Colonic mucosa (tissue), 4 donors: ENCODE data around the gene PNRC1. TPM values are rescaled to one million over a fixed set of nuclear protein-coding genes. Genes with fewer than 3 reads are reported as not detected.
"Not testable (repeated sequence)": the region's sequence is repeated elsewhere in the genome, so short reads cannot be mapped to it uniquely, and the experiment has no call there.

ENCODE experiments used
- DNase-seq: peaks from one replicate; pipeline ENCODE4 v3.0.0-alpha.2; 2020
- H3K27ac ChIP-seq: fragments of 200-600 bp; one replicate; pipeline ENCODE4 v1.8.0; 2021
- H3K27me3 ChIP-seq: fragments of 200-600 bp; one replicate; pipeline ENCODE4 v1.8.0; 2021
- H3K36me3 ChIP-seq: fragments of 200-600 bp; one replicate; pipeline ENCODE4 v1.8.0; 2021
- H3K4me1 ChIP-seq: fragments of 200-600 bp; one replicate; pipeline ENCODE4 v1.8.0; 2021; ENCODE audit warnings: mild to moderate bottlenecking
- H3K4me3 ChIP-seq: fragments of 200-600 bp; one replicate; pipeline ENCODE4 v1.8.0; 2021
- H3K9ac ChIP-seq, 2 donors: one replicate each; pipeline ENCODE4 v1.7.0; 2013; ENCODE audit warnings: control low read depth in 2 of 2, low read depth in 2 of 2, low read length in 2 of 2
- H3K9me3 ChIP-seq: fragments of 200-600 bp; one replicate; pipeline ENCODE4 v1.8.0; 2021
- intact Hi-C: fragments of 100-400 bp; cut with DNase I; formaldehyde crosslinking; loops from one replicate; pipeline ENCODE4 v1.14.1; 2022
- total RNA-seq, 2 donors: library from RNA; stranded (reverse); fragmentation: NEBNext Ultra II Directional in 1 of 2; extraction: Animal tissue kit (Norgen Biotek cat#: 25700) in 1 of 2; gene quantifications; one replicate each; pipeline ENCODE4 v1.2.1, GENCODE V29; 2021
- TF ChIP-seq, protein P1 (sequence below): fragments of 200-600 bp; IDR thresholded peaks from one replicate; pipeline ENCODE4 v1.8.0; 2022; ENCODE audit warnings: antibody characterized with exemption, mild to moderate bottlenecking
- donor health status: healthy.
- donor health status: DM: no; HTN: no; CAD: no.
- donor health status: DM: no; HTN: no; CAD: no.

Gene PNRC1
- total RNA-seq, 2 donors from 2014 or later, result 47.8 to 143 TPM

DNA sequence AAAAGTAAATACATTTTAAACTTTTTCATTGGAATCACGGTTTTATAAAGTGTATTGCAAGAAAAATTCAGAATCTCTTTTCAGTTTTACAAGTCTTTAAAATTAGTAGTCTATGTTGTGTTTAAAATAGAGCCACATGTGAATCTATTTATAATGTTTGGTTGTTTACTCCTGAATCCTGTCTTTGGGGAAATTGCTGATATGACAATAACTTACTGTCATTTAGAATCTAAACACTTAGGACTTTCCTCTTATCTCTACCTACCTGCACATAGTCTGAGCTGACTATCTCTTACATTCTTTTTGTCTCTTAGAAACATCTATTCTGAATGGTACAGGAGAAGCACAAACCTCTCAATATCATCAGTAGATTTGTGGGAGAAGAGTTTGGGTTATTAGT lies 41.4 kb downstream of the PNRC1 start:
- Histone ChIP-seq H3K4me3 (no peak overlapping the region), H3K4me1 (no peaks in the 10 kb centered on the region), H3K27me3 (no peaks in the 10 kb centered on the region), H3K36me3 (no peaks in the 10 kb centered on the region), H3K9ac (no peak overlapping the region), H3K9me3 (no peaks in the 10 kb centered on the region), H3K27ac (no peak overlapping the region)
- TF ChIP-seq, protein P1, sequence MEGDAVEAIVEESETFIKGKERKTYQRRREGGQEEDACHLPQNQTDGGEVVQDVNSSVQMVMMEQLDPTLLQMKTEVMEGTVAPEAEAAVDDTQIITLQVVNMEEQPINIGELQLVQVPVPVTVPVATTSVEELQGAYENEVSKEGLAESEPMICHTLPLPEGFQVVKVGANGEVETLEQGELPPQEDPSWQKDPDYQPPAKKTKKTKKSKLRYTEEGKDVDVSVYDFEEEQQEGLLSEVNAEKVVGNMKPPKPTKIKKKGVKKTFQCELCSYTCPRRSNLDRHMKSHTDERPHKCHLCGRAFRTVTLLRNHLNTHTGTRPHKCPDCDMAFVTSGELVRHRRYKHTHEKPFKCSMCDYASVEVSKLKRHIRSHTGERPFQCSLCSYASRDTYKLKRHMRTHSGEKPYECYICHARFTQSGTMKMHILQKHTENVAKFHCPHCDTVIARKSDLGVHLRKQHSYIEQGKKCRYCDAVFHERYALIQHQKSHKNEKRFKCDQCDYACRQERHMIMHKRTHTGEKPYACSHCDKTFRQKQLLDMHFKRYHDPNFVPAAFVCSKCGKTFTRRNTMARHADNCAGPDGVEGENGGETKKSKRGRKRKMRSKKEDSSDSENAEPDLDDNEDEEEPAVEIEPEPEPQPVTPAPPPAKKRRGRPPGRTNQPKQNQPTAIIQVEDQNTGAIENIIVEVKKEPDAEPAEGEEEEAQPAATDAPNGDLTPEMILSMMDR, result no peak
- intact Hi-C loops, result loop anchor here (2.0 to 5.0 kb wide), 3 partner anchors 121 to 250 kb away; no protein-coding TSS in a partner anchor
- no peak for DNase-seq

DNA sequence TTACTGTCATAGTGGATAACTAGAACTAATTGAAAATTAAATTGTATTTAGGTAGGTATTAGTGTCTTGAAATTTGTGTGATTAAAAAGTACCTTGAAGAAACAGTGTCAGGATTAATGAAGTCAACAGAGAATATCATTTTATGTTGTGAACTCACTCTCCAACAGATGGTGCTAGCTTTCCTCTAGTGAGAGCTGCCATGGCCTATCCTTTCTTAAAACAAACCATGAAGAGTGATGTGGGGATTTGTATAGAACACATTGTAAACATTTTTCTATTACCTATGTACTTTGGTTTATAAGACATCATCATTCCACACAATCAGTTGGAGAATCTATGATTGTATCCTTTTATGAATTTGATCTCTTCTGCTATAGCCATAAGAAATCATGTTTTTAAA lies 42.1 kb downstream of the PNRC1 start:
- intact Hi-C loops, result loop anchor here (2.0 to 5.0 kb wide), 3 partner anchors 120 to 250 kb away; no protein-coding TSS in a partner anchor
- H3K9ac ChIP-seq, result no peak overlapping the region
- no peak overlapping the region for H3K4me3 ChIP-seq
- H3K27me3 ChIP-seq, result no peaks in the 10 kb centered on the region
- TF ChIP-seq, protein P1, result peak; percentile 35
- no peak overlapping the region for H3K27ac ChIP-seq
- H3K36me3 ChIP-seq, result no peaks in the 10 kb centered on the region
- H3K4me1 ChIP-seq, result no peaks in the 10 kb centered on the region
- no peaks in the 10 kb centered on the region for H3K9me3 ChIP-seq
- no peak for DNase-seq

DNA sequence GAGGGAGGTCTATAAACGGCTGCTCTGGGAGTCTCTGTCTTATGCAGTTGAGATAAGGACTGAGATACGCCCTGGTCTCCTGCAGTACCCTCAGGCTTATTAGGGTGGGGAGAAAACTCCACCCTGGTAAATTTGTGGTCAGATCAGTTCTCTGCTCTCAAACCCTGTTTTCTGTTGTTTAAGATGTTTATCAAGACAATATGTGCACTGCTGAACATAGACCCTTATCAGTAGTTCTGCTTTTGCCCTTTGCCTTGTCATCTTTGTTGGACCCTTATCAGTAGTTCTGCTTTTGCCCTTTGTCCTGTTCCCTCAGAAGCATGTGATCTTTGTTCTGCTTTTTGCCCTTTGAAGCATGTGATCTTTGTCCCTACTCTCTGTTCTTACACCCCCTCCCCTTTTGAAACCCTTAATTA lies 47.7 kb downstream of the PNRC1 start:
- H3K27me3 ChIP-seq, intact Hi-C loops, H3K9ac ChIP-seq, H3K27ac ChIP-seq, H3K9me3 ChIP-seq, H3K4me3 ChIP-seq, H3K4me1 ChIP-seq, DNase-seq, H3K36me3 ChIP-seq: not testable (repeated sequence)

DNA sequence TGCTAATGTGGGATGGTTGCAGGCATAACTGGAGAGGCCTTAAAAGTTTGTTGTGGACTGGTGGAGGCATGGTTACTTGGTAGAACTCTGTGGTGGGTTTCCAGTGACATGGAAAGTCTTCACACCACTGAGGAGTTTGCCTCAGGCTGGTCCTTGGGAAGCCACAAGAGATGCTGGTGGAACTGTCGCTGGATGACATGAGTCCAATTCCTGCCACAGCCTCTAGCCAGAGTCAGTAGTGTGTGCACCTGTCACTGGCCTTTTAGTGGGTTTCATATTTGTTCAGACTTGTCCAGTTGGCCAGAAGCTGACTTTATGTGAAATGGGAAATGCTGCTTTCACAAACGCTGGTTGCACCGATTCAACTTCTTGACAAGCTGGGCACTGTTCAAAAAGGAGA lies 51.0 kb downstream of the PNRC1 start:
- H3K36me3 ChIP-seq, result no peaks in the 10 kb centered on the region
- H3K9ac ChIP-seq, result no peak overlapping the region
- no peak for DNase-seq
- no peak overlapping the region for H3K27ac ChIP-seq
- no peaks in the 10 kb centered on the region for H3K9me3 ChIP-seq
- H3K4me3 ChIP-seq, result no peak overlapping the region
- TF ChIP-seq, protein P1, result no peak
- H3K4me1 ChIP-seq, result no peaks in the 10 kb centered on the region
- intact Hi-C loops, result no loop called here
- H3K27me3 ChIP-seq, result no peaks in the 10 kb centered on the region

DNA sequence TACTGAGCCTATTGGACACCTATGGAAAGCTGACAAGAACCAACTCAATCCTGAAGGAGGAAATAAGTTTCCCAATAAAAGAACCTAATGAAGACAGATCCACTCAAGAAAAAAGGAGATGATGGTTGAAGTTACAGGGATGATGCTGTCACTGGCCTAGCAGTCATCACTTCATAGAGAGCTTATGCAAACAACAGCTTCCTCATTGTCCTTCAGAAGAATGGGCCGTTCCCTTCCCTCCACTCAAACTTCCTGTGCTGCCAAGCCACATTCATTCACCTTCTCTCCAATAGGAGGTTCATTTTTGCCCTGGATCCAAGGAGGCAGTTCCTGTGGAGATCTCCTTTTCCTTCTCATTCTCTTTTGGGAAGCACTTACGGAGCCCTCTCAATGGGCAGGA lies 51.5 kb downstream of the PNRC1 start:
- DNase-seq, result no peak
- Histone ChIP-seq H3K4me3 (no peak overlapping the region), H3K4me1 (no peaks in the 10 kb centered on the region), H3K27me3 (no peaks in the 10 kb centered on the region), H3K9me3 (no peaks in the 10 kb centered on the region), H3K9ac (no peak overlapping the region), H3K36me3 (no peaks in the 10 kb centered on the region), H3K27ac (no peak overlapping the region)
- intact Hi-C loops, result no loop called here
- TF ChIP-seq, protein P1, result no peak

DNA sequence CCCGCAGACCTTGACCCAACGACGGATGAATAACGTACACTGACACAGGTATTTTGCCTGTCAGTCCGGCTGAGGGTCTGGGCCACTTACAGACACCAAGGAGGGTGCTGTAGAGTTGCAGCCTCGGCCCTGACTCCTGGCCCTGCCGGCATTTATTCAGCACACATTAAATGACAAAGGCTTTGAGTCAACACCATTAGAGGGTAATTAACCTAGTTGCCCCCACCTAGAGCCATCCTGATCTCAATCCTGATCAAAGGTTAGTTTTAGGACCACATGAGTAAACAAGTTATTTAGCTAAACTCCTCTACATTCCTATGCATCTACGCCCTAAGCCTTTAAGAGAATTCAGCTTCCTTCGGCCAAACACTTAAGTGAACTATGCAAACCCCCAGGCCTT lies 53.4 kb downstream of the PNRC1 start:
- Histone ChIP-seq H3K9me3 (no peaks in the 10 kb centered on the region), H3K4me3 (no peak overlapping the region)
- TF ChIP-seq, protein P1, result no peak

More for the DNA sequence above, 53.4 kb downstream of the PNRC1 start:
- Histone ChIP-seq H3K9ac (no peak overlapping the region), H3K27me3 (no peaks in the 10 kb centered on the region), H3K36me3 (no peaks in the 10 kb centered on the region), H3K27ac (no peak overlapping the region), H3K4me1 (no peaks in the 10 kb centered on the region)
- no peak for DNase-seq
- intact Hi-C loops, result no loop called here
